Stomach (tissue), 9 donors: Measurements from ENCODE around the gene BLOC1S3. TPM values are rescaled to one million over a fixed set of nuclear protein-coding genes. Genes with fewer than 3 reads are reported as not detected.
A peak's percentile ranks its signal among the peaks of the same experiment; 100 is the strongest.

Experiments used
- DNase-seq, 2 donors: peaks; one replicate each; pipeline versions ENCODE4 v3.0.0 to v3.0.0-alpha.2; 2013 to 2019
- H3K27ac ChIP-seq, 5 donors: fragments of 200-600 bp in 4 of 5; sonication (generic) in 4 of 5; one replicate each; pipeline ENCODE4 v1.5.1; 2013 to 2019; ENCODE audit warnings: mild to moderate bottlenecking in 1 of 5, moderate library complexity in 1 of 5
- H3K27me3 ChIP-seq, 3 donors: fragments of 200-600 bp; sonication (generic); one replicate each; pipeline ENCODE4 v1.5.1; 2017 to 2019; ENCODE audit warnings: mixed run types in 1 of 3
- H3K36me3 ChIP-seq, 4 donors: fragments of 200-600 bp; sonication (generic); 1 replicate in 3 of 4; 2 replicates in 1 of 4; pipeline ENCODE4 v1.5.1; 2016 to 2019
- H3K4me1 ChIP-seq, 4 donors: fragments of 200-600 bp; sonication (generic); one replicate each; pipeline ENCODE4 v1.5.1; 2016 to 2019
- H3K4me3 ChIP-seq, 4 donors: fragments of 200-600 bp; sonication (generic) in 3 of 4; one replicate each; pipeline ENCODE4 v1.5.1; 2016 to 2019; ENCODE audit warnings: mild to moderate bottlenecking in 1 of 4
- H3K9me3 ChIP-seq, 4 donors: fragments of 200-600 bp; sonication (generic); one replicate each; pipeline ENCODE4 v1.5.1; 2016 to 2019
- EP300 ChIP-seq: sonication (generic); formaldehyde crosslinking; IDR thresholded peaks from one replicate; pipeline ENCODE4 v1.6.1; 2017; ENCODE audit warnings: antibody characterized with exemption
- POLR2A ChIP-seq, 4 donors: fragments of 450-650 bp; IDR thresholded peaks; one replicate each; pipeline ENCODE4 v1.6.1; 2016; ENCODE audit warnings: antibody characterized with exemption in 4 of 4, control low read depth in 2 of 4, mild to moderate bottlenecking in 1 of 4, moderate library complexity in 1 of 4
- POLR2AphosphoS5 ChIP-seq, 3 donors: sonication (generic); formaldehyde crosslinking; IDR thresholded peaks; one replicate each; pipeline ENCODE4 v1.6.1; 2016; ENCODE audit warnings: antibody characterized with exemption in 3 of 3
- WGBS, 5 donors: extraction: QIAGEN DNeasy Blood & Tissue Kit in 3 of 5; methylation state at CpG; one replicate each; pipeline versions ENCODE4 v1.1.5 to v1.1.7; 2013 to 2018; 5-methylcytosine and 5-hydroxymethylcytosine counted together
- intact Hi-C: fragments of 100-400 bp; cut with DNase I; formaldehyde crosslinking; loops from one replicate; pipeline ENCODE4 v1.15.1; 2023; ENCODE audit warnings: low total_unique reads
- polyA plus RNA-seq, 3 donors: library from polyadenylated mRNA; stranded (reverse); fragments of 200-250 nt; gene quantifications; one replicate each; pipeline ENCODE4 v1.2.3, GENCODE V29; 2013
- total RNA-seq, 5 donors: library from RNA; depleted of rRNA; stranded (reverse); fragments of >200 nt; gene quantifications; one replicate each; pipeline versions ENCODE4 v1.1.0 to v1.2.3, GENCODE V29; 2014 to 2016
- TF ChIP-seq, protein P1 (sequence below), 7 experiments: fragments of 450-650 bp in 4 of 7; fragments of 200-600 bp in 3 of 7; sonication (generic) in 3 of 7; IDR thresholded peaks; one replicate each; pipeline ENCODE4 v1.5.1; 2016 to 2019; ENCODE audit warnings: antibody characterized with exemption in 7 of 7, control low read depth in 2 of 7, mild to moderate bottlenecking in 1 of 7
- donor health status: healthy with polysubstance abuse.
- donor health status: Bipolar disorder and iron deficiency.
- donor health status: healthy.

Gene BLOC1S3
- total and polyA plus RNA-seq, 8 donors, result 3.1 to 71.0 (median 5.9) TPM

DNA sequence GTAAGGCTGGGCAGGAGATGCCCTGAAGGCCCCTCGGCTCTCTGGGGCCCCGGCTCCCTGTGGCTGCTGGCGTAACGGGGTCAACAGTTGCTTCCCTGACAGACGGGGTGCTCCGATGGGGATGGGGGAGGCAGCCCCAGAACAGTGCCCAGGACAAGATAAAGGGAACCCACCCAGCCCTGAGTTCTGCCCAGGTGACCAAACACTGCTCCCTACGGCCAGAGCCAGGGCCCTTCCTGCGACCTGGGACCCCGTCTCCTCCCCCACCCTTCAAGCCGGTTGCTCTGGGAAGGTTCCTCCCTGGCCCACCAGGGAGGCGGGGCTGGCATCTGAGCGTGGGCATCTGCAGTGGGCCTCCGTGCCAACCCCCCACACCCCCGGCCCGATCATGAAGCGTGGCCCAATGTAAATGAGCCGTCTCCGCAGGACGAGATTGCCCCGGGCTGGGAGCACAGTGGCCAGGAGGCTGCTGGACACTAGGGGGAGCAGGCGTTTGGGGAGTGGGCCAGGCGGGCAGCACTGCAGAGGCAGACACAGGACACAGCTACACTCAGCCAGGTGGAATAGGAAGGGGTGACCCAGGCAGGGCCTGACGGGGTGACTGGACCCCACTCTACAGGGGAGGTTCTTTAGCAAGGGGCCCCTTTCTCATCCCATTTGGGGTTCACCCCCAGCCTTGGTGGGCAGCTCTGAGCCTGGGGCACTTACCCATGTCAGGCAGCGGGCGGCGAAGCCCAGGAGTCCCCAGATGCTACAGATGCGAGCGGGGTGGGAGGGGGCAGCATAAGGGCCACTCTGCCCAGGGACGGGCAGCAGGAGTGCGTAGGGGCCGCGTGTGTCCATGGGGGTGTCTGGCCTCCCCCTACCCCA lies 16.6 kb upstream of the BLOC1S3 start:
- intact Hi-C loops, result no loop called here
- no peak overlapping the region for H3K27ac ChIP-seq
- H3K9me3 ChIP-seq, result no peaks in the 10 kb centered on the region
- DNase-seq, result peak; percentile 56 to 68
- peaks cover 7 to 37% (median 31%) of the 10 kb centered on the region in 4 donors for H3K4me1 ChIP-seq
- no peak overlapping the region for H3K4me3 ChIP-seq
- 36 to 84% (median 40%) methylated on average over 8 to 32 of the region's 32 CpGs for WGBS, 5 donors
- TF ChIP-seq POLR2A (IDR thresholded peaks at IDR 0.05), result no peak
- TF ChIP-seq, protein P1, sequence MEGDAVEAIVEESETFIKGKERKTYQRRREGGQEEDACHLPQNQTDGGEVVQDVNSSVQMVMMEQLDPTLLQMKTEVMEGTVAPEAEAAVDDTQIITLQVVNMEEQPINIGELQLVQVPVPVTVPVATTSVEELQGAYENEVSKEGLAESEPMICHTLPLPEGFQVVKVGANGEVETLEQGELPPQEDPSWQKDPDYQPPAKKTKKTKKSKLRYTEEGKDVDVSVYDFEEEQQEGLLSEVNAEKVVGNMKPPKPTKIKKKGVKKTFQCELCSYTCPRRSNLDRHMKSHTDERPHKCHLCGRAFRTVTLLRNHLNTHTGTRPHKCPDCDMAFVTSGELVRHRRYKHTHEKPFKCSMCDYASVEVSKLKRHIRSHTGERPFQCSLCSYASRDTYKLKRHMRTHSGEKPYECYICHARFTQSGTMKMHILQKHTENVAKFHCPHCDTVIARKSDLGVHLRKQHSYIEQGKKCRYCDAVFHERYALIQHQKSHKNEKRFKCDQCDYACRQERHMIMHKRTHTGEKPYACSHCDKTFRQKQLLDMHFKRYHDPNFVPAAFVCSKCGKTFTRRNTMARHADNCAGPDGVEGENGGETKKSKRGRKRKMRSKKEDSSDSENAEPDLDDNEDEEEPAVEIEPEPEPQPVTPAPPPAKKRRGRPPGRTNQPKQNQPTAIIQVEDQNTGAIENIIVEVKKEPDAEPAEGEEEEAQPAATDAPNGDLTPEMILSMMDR (IDR thresholded peaks at IDR 0.05), result peak in 2 of 7 experiments; percentile 21 to 31
- no peaks in the 10 kb centered on the region for H3K36me3 ChIP-seq
- H3K27me3 ChIP-seq, result peaks cover 0 to 50% (median 31%) of the 10 kb centered on the region in 3 donors

GRCh38 chr19:45162608-45163143 lies 15.9 kb upstream of the BLOC1S3 start:
- no peak for DNase-seq
- no peak overlapping the region for H3K27ac ChIP-seq

DNA sequence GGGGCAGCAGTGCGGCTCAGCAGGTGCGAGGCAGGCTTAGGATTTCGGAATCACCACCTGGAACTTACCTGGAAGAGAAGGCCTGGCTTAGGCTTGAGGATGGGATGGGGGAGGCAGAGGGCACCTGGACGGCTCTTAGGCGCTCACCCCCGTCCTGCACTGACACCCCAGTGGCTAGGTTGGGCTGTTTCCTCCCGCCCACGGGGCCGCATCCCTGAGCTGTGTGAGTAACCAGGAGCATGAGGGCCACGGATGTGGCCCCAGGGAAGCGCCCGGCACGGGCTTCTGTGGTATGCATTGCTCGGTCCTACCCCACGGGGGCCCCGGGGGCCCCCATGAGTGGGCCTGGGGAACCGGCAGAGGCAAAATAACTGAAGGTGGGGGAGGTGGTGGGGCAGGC lies 15.4 kb upstream of the BLOC1S3 start:
- Histone ChIP-seq H3K9me3 (no peaks in the 10 kb centered on the region), H3K27me3 (peaks cover 0 to 46% (median 29%) of the 10 kb centered on the region in 3 donors), H3K4me3 (no peak overlapping the region), H3K27ac (no peak overlapping the region), H3K36me3 (no peaks in the 10 kb centered on the region), H3K4me1 (peaks cover 7 to 37% (median 31%) of the 10 kb centered on the region in 4 donors)
- intact Hi-C loops, result no loop called here
- 82 to 94% (median 87%) methylated on average over 8 to 17 of the region's 17 CpGs for WGBS, 5 donors
- no peak for DNase-seq
- TF ChIP-seq EP300, result no peak

More at GRCh38 chr19:45162608-45163143, 15.9 kb upstream of the BLOC1S3 start:
- no peaks in the 10 kb centered on the region for H3K9me3 ChIP-seq
- H3K4me3 ChIP-seq, result no peak overlapping the region
- intact Hi-C loops, result no loop called here
- peaks cover 7 to 37% (median 31%) of the 10 kb centered on the region in 4 donors for H3K4me1 ChIP-seq
- TF ChIP-seq POLR2AphosphoS5 (IDR thresholded peaks at IDR 0.05) (no peak), EP300 (no peak), POLR2A (IDR thresholded peaks at IDR 0.05) (no peak)
- TF ChIP-seq, protein P1 (IDR thresholded peaks at IDR 0.05), result no peak
- WGBS, 5 donors, result 59 to 82% (median 70%) methylated on average over 8 to 18 of the region's 18 CpGs
- H3K27me3 ChIP-seq, result peaks cover 0 to 50% (median 31%) of the 10 kb centered on the region in 3 donors
- H3K36me3 ChIP-seq, result no peaks in the 10 kb centered on the region

DNA sequence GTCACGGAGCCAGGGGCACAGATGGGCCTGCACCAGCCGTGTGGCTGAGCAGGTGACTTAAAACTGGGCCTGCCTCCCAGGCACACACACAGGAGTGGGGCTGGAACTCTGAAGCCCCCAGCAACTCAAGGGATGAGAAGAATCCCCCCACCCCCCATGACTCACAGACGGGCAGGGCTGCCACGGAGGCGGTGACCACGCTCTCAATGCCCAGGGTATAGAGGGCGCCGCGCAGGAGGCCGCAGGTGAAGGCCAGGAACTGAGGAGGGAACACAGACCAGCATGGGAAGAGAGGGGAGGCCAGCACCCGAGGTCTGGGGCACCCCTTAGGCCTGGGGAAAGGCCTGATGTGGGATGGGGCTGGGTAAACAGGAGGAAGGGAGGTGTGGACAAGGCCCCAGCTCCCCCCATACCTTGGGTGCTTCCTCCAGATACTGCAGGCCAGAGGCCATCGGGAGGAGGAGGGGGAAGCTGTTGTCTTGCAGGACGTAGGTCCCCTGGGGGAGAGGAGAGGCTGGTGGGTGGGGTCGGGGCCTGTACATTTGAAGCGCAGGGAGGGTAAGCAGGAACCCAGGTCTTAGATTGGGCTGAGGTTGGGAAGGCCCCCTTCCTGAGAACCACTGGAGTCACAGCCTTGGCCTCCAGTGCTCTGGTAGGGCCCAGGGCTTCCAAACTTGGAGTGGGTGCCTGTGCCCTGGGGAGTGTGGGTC lies 14.7 kb upstream of the BLOC1S3 start:
- no peak overlapping the region for H3K27ac ChIP-seq
- peaks cover 0 to 38% (median 21%) of the 10 kb centered on the region in 3 donors for H3K27me3 ChIP-seq
- intact Hi-C loops, result no loop called here
- TF ChIP-seq, protein P1 (IDR thresholded peaks at IDR 0.05), result no peak
- TF ChIP-seq POLR2AphosphoS5 (IDR thresholded peaks at IDR 0.05) (no peak), POLR2A (IDR thresholded peaks at IDR 0.05) (no peak), EP300 (no peak)
- H3K36me3 ChIP-seq, result peaks cover 0 to 5% (median 0%) of the 10 kb centered on the region in 4 donors
- WGBS, 5 donors, result 75 to 85% (median 81%) methylated on average over 13 to 15 of the region's 15 CpGs
- no peaks in the 10 kb centered on the region for H3K9me3 ChIP-seq
- H3K4me1 ChIP-seq, result peaks cover 7 to 37% (median 31%) of the 10 kb centered on the region in 4 donors
- DNase-seq, result no peak
- no peak overlapping the region for H3K4me3 ChIP-seq
